HG03439 (cell line): ENCODE measurements around the gene GAS7.

Source experiments
- ATAC-seq: cut with Tn5 transposase; IDR thresholded peaks from one replicate; pipeline ENCODE4 v1.9.1; 2021; ENCODE audit warnings: mild to moderate bottlenecking, moderate library complexity; ENCODE audit not compliant: unreplicated experiment

The GAS7 gene

GRCh38 chr17:9987779-9988585, 210.4 kb downstream of the GAS7 start:
- ATAC-seq: no peak

- ATAC-seq: no peak
Observed at GRCh38 chr17:9986754-9987382, 211.5 kb downstream of the GAS7 start.

GRCh38 chr17:9985646-9986045, 212.8 kb downstream of the GAS7 start:
- ATAC-seq: no peak

- no peak for ATAC-seq
Observed at GRCh38 chr17:9984768-9985167, 213.6 kb downstream of the GAS7 start.

- ATAC-seq: no peak
Observed at GRCh38 chr17:9982159-9982558, 216.2 kb downstream of the GAS7 start.

- no peak for ATAC-seq
Observed at GRCh38 chr17:9981344-9981915, 217.0 kb downstream of the GAS7 start.

- ATAC-seq: no peak
Observed at GRCh38 chr17:9979463-9979995, 218.9 kb downstream of the GAS7 start.

GRCh38 chr17:9977180-9977575, 221.2 kb downstream of the GAS7 start:
- ATAC-seq: no peak

GRCh38 chr17:9976283-9977179, 221.9 kb downstream of the GAS7 start:
- ATAC-seq: no peak

GRCh38 chr17:9974448-9975381, 223.7 kb downstream of the GAS7 start:
- ATAC-seq: no peak

GRCh38 chr17:9973669-9974447, 224.5 kb downstream of the GAS7 start:
- ATAC-seq: no peak

- no peak for ATAC-seq
Observed at GRCh38 chr17:9971991-9972390, 226.4 kb downstream of the GAS7 start.

- no peak for ATAC-seq
Observed at GRCh38 chr17:9969301-9969935, 229.0 kb downstream of the GAS7 start.

- ATAC-seq: no peak
Observed at GRCh38 chr17:9968881-9969280, 229.5 kb downstream of the GAS7 start.

- ATAC-seq: no peak
Observed at GRCh38 chr17:9968008-9968407, 230.4 kb downstream of the GAS7 start.

GRCh38 chr17:9959377-9959981, 238.9 kb downstream of the GAS7 start:
- ATAC-seq: no peak

GRCh38 chr17:9958586-9959281, 239.7 kb downstream of the GAS7 start:
- no peak for ATAC-seq

- no peak for ATAC-seq
Observed at GRCh38 chr17:9957244-9957643, 241.2 kb downstream of the GAS7 start.
